ENCODE data around the gene FAM83B.

GRCh38 chr6:54874349-54875048 is 27.9 kb downstream of the FAM83B start:
- TF ChIP-seq REST (IDR thresholded peaks at IDR 0.05; ENCODE audit: low read depth), result no peak
- TF ChIP-seq MAX (IDR thresholded peaks at IDR 0.05), result no peak
- TF ChIP-seq YY1 (IDR thresholded peaks at IDR 0.05; ENCODE audit: low read depth), result no peak
- TF ChIP-seq TAF1 (IDR thresholded peaks at IDR 0.05; ENCODE audit: low read depth), result no peak
- no peak for TF ChIP-seq RAD21 (IDR thresholded peaks at IDR 0.05; ENCODE audit: low read depth)
- no peak for TF ChIP-seq FOXM1 (IDR thresholded peaks at IDR 0.05; ENCODE audit: borderline replicate concordance, low read depth)
- no peak for TF ChIP-seq EP300 (IDR thresholded peaks at IDR 0.05; ENCODE audit: borderline replicate concordance)
- TF ChIP-seq CEBPB (IDR thresholded peaks at IDR 0.05), result no peak
- no peak for TF ChIP-seq TEAD4 (IDR thresholded peaks at IDR 0.05)
- TF ChIP-seq CREB1 (IDR thresholded peaks at IDR 0.05; ENCODE audit: low read depth), result no peak
- no peak for TF ChIP-seq NFIC (IDR thresholded peaks at IDR 0.05)
- no peak for TF ChIP-seq TCF12 (IDR thresholded peaks at IDR 0.05; ENCODE audit: low read depth)
- TF ChIP-seq USF1 (IDR thresholded peaks at IDR 0.05), result no peak
